GM21723 (cell line): Measurements from ENCODE around the gene CCDC88C.

Experiments used
- ATAC-seq: cut with Tn5 transposase; IDR thresholded peaks from one replicate; pipeline ENCODE4 v1.9.1; 2021; ENCODE audit warnings: mild to moderate bottlenecking, moderate library complexity; ENCODE audit not compliant: unreplicated experiment

CCDC88C gene

GRCh38 chr14:91297081-91297711 lies 120.4 kb downstream of the CCDC88C start:
- no peak for ATAC-seq

GRCh38 chr14:91295851-91296796 lies 121.5 kb downstream of the CCDC88C start:
- no peak for ATAC-seq

GRCh38 chr14:91295276-91295845 lies 122.3 kb downstream of the CCDC88C start:
- ATAC-seq: no peak

GRCh38 chr14:91294153-91294552 lies 123.5 kb downstream of the CCDC88C start:
- ATAC-seq: no peak

GRCh38 chr14:91293281-91293680 lies 124.3 kb downstream of the CCDC88C start:
- no peak for ATAC-seq

- ATAC-seq: no peak
These were observed 125.1 kb downstream of the CCDC88C start for GRCh38 chr14:91292491-91292890.

- no peak for ATAC-seq
These were observed 125.7 kb downstream of the CCDC88C start for GRCh38 chr14:91291786-91292405.

- ATAC-seq: no peak
These were observed 126.6 kb downstream of the CCDC88C start for GRCh38 chr14:91290986-91291385.

GRCh38 chr14:91289464-91289863 lies 128.2 kb downstream of the CCDC88C start:
- ATAC-seq: no peak

- no peak for ATAC-seq
These were observed 128.7 kb downstream of the CCDC88C start for GRCh38 chr14:91288876-91289275.

- peak; percentile 62 for ATAC-seq
These were observed 131.1 kb downstream of the CCDC88C start for GRCh38 chr14:91286530-91286937.

- ATAC-seq: no peak
These were observed 132.7 kb downstream of the CCDC88C start for GRCh38 chr14:91284791-91285548.

- ATAC-seq: no peak
These were observed 133.4 kb downstream of the CCDC88C start for GRCh38 chr14:91284146-91284790.

- no peak for ATAC-seq
These were observed 134.0 kb downstream of the CCDC88C start for GRCh38 chr14:91283666-91284065.

GRCh38 chr14:91282954-91283645 lies 134.5 kb downstream of the CCDC88C start:
- ATAC-seq: no peak

GRCh38 chr14:91281346-91281745 lies 136.3 kb downstream of the CCDC88C start:
- ATAC-seq: no peak

GRCh38 chr14:91280129-91280528 lies 137.5 kb downstream of the CCDC88C start:
- ATAC-seq: no peak

GRCh38 chr14:91279354-91279753 lies 138.3 kb downstream of the CCDC88C start:
- no peak for ATAC-seq

- ATAC-seq: no peak
These were observed 139.3 kb downstream of the CCDC88C start for GRCh38 chr14:91278383-91278715.
